Mesenteric fat pad (tissue), 1 donor: ENCODE measurements around the gene KRT4. TPM values are rescaled to one million over a fixed set of nuclear protein-coding genes. Genes with fewer than 3 reads are reported as not detected.
A peak's percentile ranks its signal among the peaks of the same experiment; 100 is the strongest.

Experiments
- DNase-seq: peaks from one replicate; pipeline ENCODE4 v3.0.0-alpha.2; 2020; ENCODE audit warnings: low spot score
- total RNA-seq: library from RNA; stranded (reverse); fragmentation: NEBNext Ultra II Directional; extraction: Animal tissue kit (Norgen Biotek cat#: 25700); gene quantifications from one replicate; pipeline ENCODE4 v1.2.1, GENCODE V29; 2021
- donor health status: DM: yes; HTN: yes; CAD: no.

The KRT4 gene
- total RNA-seq, 1 donor from 2014 or later: not detected

GRCh38 chr12:52794479-52795331 lies 19.2 kb downstream of the KRT4 start:
- no peak for DNase-seq

- DNase-seq: no peak
Measured at GRCh38 chr12:52792185-52793029, 21.5 kb downstream of the KRT4 start.

DNA sequence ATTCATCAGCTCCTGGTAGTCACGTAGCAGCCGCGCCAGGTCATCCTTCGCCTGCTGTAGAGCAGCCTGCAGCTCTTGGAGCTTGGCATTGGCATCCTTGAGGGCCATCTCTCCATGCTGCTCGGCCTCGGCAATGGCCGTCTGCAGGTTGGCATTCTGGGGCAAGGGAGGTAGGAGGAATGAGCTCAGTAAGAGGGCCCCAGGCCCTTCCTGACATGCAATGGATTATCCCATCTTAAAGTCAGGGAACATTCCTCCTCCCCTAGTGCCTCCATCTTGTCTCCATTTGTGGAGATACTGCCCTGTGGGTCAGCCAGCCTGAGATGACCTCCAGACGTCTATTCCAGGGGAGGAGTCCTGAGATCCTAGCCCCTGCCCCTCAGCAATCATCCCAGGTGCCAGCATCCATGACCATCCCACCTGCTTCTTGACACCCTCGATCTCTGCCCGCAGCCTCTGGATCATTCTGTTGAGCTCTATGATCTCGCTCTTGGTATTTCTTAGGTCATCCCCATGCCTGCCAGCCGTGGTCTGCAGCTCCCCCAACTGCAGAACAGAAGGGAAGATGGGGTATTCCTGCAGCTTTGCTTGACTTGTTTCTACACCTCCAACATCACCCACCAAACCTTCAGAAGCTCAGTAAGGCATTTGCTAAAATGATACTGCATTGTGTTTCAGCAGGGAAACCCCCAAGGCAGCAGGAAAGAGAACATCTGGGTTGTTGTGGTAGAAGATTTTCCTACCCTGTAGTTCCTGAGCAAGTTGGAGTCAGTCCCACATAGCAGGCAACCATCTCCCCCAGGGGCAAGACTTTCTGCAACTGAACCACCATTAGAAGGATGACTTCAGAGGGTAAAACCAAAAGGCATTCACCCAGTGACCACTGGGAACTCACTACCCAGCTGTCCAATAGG lies 22.4 kb downstream of the KRT4 start:
- no peak for DNase-seq

DNA sequence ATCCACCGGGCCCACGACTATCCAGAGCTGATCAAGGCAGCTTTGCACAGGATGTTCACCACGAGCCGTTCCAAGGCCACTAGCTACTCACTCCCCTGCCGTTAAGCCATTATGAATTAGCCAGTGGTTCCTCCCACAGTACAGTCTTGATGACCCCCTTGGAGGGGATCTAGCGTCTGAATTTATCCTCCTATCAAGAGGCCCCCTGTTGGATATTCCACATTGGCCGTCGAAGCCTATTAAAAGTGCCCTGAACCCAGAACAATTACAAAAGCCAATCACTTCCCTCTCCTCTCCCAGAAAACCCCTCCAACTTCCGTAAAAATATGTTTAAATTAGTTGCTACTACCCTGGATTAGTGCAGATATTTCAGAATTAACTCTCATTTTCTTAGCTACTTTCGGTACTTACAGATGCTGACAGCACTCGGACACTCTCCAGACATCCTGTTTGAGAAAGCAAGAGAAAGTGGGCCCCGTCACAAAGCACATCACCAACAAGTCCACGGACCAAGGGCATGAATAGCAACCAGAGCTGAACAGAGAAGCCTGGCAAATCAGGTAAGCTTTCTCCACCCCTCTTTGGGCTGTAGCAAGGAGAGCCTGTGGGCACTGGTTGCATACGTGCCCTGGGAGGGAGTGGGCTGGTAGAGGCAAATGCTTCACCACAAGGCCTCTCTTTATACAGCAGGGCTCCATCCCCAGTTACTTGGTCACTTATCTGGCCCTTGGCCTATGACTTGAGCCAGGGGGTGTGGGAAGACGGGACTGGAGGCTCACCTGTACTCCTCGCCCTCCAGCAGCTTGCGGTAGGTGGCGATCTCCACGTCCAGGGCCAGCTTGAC lies 23.3 kb downstream of the KRT4 start:
- DNase-seq: no peak

GRCh38 chr12:52789637-52790426 lies 24.1 kb downstream of the KRT4 start:
- DNase-seq: no peak

- DNase-seq: no peak
Measured at GRCh38 chr12:52788876-52789636, 24.9 kb downstream of the KRT4 start.

DNA sequence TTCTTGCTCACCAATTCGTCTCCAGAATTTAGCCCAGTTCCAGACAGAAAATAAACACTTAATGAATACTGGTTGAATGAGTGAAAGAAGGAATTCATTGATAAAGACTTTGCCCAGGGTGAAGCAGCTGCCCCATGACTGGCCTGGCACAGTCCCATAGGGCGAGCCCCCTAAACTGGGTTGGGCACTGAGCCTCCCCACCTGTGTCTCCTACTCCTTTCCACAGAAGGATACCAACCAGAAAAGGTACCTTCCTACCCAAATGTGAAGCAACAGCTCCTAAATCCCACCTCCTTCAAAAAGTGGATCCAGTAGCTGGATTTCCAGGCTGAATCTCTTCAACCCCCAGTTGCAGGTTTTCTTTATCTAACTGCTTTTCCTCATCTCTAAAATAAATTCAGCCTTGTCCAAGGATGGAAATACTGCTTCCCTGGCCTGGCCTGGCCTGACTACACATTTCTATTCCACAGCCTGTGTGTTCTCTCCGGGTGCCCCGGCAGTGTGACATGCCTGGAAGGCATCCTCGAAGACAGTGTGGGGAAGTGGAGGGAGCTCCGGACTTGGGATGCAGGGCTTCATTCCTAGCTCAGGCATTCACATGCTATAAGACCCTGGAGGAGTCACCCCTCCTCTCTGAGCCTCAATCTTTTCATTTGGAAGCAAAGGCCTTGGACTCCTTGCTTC lies 25.6 kb downstream of the KRT4 start:
- no peak for DNase-seq

DNA sequence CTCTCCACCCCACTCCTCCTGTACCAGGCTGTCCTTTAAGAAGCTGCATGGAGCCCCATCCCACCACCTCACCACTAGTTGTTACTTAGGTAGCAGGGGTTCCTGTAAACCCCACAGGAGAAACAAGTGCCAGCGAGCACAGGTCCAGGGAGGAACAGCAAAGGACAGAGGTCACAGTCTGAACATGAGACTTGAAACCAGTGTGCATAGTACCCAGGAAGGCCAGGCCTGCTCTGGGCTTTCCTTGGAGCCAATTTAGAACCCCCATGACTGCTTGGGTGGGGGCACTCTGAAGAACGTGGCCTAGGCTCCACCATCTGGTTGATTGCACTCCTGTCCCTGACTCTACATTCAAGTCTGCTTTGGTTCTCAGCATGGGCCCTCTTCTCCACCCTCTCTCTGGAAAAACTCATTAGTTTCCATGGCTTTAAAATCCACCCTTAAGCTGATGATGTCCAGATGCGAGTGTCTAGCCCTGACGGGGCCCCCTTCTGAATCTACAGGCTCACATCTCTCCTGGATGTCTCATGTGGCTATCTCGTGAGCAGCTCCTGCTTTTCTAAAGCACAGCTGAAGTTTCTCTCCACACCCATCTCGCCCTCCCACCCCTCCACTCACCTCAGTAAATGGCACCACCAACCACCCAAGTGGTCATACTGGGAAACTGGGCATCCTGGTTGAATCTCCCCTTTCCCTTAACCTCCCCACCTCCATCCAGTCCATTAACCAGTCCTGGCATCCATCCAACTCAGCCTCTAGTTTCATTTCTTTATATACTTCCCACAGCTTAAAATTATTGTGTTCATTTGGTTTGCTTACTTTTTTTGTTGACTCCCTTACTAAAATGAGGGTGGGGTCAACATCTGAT lies 26.4 kb downstream of the KRT4 start:
- no peak for DNase-seq

- no peak for DNase-seq
Measured at GRCh38 chr12:52784909-52785308, 29.0 kb downstream of the KRT4 start.

DNA sequence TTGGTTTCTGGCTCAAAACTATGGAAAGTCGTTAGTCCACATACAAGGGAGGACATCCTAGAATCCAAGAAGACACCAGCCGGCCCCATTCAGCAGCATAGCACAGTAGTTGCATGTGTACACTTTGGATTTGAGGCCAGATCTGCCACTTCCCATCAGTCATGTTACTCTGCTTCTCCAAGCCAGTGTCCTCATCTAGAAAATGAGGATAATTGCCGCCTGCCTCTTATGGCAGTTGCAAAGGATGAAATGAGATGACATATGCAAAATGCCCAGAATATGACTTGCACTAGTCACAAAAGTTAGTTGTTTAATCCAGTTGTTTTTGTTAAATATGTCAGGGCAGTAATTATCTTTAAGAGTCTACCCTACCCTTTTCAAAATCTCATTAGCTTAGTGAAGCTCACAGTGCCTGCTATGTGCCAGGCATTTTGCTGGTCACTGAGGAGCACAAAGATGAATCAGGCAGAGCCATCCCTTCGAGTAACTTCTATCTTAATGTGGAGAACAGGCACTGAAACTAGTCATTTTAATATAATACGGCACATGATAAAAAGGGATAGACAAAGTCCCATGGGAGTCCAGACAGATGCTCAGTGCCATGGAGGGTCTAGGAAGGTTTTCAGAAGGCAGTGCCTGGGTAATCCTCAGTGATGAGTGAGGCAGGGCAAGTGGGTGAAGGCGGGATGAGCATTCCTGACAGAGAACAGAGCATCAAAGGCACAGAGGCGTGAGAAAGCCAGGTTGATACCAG lies 30.2 kb downstream of the KRT4 start:
- DNase-seq: no peak

GRCh38 chr12:52782502-52782901 lies 31.4 kb downstream of the KRT4 start:
- no peak for DNase-seq

DNA sequence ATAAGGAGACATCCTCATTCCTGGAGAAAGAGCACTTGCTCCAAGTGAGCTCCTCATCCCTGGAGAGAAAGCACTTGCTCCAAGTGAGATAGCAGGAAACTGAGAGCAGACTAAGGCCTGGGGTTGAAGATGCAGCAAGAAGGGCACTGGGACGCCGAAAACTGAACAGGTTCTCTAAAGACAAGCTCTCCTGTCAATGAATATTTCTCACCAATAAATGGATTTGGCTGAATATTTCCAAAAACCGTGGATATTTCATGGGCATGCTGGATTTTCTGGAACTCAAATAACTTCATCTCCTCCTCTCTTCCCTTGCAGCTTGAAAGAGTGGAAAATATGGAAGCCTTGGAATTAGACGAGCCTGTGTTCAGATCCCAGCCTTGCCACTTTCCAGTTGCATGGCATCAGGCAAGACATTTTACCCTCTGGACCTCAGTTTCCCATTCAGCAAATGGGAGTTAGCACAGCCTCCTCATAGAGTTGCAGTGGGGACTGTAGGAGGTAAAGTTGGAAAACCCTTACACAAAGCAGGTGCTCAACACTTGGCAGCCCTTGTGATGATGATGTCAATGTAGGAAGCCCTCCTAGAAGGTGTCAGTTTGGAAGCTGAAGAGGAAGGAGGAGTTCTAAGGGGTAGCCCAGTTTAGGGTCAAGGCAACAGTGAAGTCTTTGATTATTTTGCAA lies 32.4 kb downstream of the KRT4 start:
- peak; percentile 30 for DNase-seq

DNA sequence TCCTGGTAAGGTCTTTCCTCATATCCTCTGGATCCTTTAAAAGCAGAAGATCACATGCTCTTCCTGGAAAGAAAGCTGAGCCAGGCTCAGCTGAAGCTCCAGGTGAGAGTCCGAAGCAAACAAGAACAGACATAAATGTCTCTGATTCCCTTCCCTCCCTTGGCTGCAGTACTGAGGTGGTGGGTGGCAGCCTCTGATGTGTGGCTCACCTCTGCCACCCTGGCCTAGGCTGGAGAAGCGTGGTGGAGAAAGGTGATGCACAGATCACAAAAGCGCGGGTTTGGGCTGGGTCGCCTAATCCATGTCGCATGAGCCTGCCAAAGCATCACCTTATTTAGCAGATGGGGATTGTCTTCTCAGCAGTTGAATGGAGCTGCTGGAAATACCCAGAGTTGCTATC lies 34.0 kb downstream of the KRT4 start:
- peak; percentile 28 for DNase-seq

- peak; percentile 47 for DNase-seq
Measured at GRCh38 chr12:52778833-52779232, 35.1 kb downstream of the KRT4 start.

- peak; percentile 59 for DNase-seq
Measured at GRCh38 chr12:52777566-52777965, 36.4 kb downstream of the KRT4 start.

DNA sequence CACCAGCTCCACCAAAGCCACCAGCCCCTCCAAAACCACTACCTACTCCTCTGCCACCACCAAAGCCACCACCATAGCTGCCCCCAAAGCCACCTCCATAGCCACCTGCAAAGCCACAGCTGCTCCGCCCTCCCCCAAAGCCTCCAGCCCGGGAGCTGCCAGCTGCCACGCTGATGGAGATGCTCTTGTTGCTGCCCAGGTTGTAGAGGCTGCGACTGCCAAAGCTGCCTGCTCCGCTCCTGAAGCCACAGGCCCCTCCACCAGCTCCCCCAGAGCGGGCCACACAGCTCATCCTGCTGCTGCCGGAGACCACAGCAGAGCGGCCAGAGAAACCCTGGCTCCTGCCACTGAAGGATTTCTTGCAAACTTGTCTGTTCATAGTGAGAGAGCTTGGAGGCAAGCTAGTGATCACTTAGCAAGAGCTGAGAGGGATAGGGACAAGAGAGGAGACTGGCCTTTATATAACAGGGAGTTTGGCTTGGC lies 37.0 kb downstream of the KRT4 start, which contains the start of gene KRT76:
Gene KRT76, minus strand, starts transcription at position 433 of the 483 bp plus-strand sequence. Its CDS starts 54 bp downstream, at position 379.
- DNase-seq: peak; percentile 85
